Natural killer cell (primary cell): ENCODE data around the gene TREX2. TPM values are rescaled to one million over a fixed set of nuclear protein-coding genes. Genes with fewer than 3 reads are reported as not detected.

Experiments used
- ATAC-seq, 3 donors: fragments of 150-1000 bp in 2 of 3; fragments of 200-7000 bp in 1 of 3; cut with Tn5 transposase; 1 replicate in 1 of 3; 2 replicates in 2 of 3; pipeline ENCODE4 v1.10.0; 2021; ENCODE audit warnings: mild to moderate bottlenecking in 2 of 3, moderate library complexity in 2 of 3
- DNase-seq, 2 donors: peaks; one replicate each; pipeline versions ENCODE4 v3.0.0 to v3.0.0-alpha.2; 2013 to 2021; ENCODE audit warnings: mixed read lengths in 1 of 2
- H3K27ac ChIP-seq: one replicate; pipeline ENCODE4 v1.5.1; 2013; ENCODE audit warnings: mild to moderate bottlenecking, low read length
- H3K27me3 ChIP-seq: one replicate; pipeline ENCODE4 v1.6.1; 2013; ENCODE audit warnings: low read length; ENCODE audit not compliant: control insufficient read depth, insufficient read depth
- H3K36me3 ChIP-seq: one replicate; pipeline ENCODE4 v1.6.1; 2013; ENCODE audit warnings: low read length; ENCODE audit not compliant: control insufficient read depth, insufficient read depth
- H3K4me1 ChIP-seq: one replicate; pipeline ENCODE4 v1.6.1; 2013; ENCODE audit warnings: low read length; ENCODE audit not compliant: control insufficient read depth, insufficient read depth
- H3K4me3 ChIP-seq: one replicate; pipeline ENCODE4 v1.5.1; 2013; ENCODE audit warnings: low read length
- H3K9me3 ChIP-seq: one replicate; pipeline ENCODE4 v1.6.1; 2013; ENCODE audit warnings: low read length; ENCODE audit not compliant: control insufficient read depth, insufficient read depth
- H3K27ac Mint-ChIP-seq, 2 donors: one replicate each; pipeline ENCODE4 v1.8.0; 2022; ENCODE audit warnings: mild to moderate bottlenecking in 2 of 2, mixed read lengths in 2 of 2, moderate library complexity in 1 of 2
- H3K27me3 Mint-ChIP-seq, 2 donors: one replicate each; pipeline ENCODE4 v1.8.0; 2022; ENCODE audit warnings: low read depth in 2 of 2, mixed read lengths in 2 of 2
- H3K36me3 Mint-ChIP-seq: one replicate; pipeline ENCODE4 v1.8.0; 2022; ENCODE audit warnings: mixed read lengths
- H3K4me1 Mint-ChIP-seq, 2 donors: one replicate each; pipeline ENCODE4 v1.8.0; 2022; ENCODE audit warnings: mixed read lengths in 2 of 2
- H3K4me3 Mint-ChIP-seq: one replicate; pipeline ENCODE4 v1.8.0; 2022; ENCODE audit warnings: mild to moderate bottlenecking, moderate library complexity, mixed read lengths
- H3K9me3 Mint-ChIP-seq, 2 donors: one replicate each; pipeline ENCODE4 v1.8.0; 2022; ENCODE audit warnings: mixed read lengths in 2 of 2
- WGBS: methylation state at CpG from one replicate; pipeline ENCODE4 v1.1.7; 2013; ENCODE audit warnings: missing lambda C conversion rate; ENCODE audit not compliant: insufficient coverage; 5-methylcytosine and 5-hydroxymethylcytosine counted together
- intact Hi-C: fragments of 100-400 bp; cut with micrococcal nuclease; formaldehyde crosslinking; loops from one replicate; pipeline ENCODE4 v1.14.2; 2022
- total RNA-seq, 4 donors: library from RNA; stranded (reverse); fragments of 120-200 nt in 1 of 4; gene quantifications; one replicate each; pipeline versions ENCODE4 v1.2.3 to v1.2.4, GENCODE V29; 2013 to 2022
- TF ChIP-seq, protein P1 (sequence below): fragments of 200-600 bp; IDR thresholded peaks from one replicate; pipeline ENCODE4 v1.8.0; 2022; ENCODE audit warnings: antibody characterized with exemption

Gene TREX2
- total RNA-seq, 3 donors from 2014 or later (not counting 1 experiment from before 2014, with no cell fraction given), result 1.6 to 3.4 (median 3.1) TPM

DNA sequence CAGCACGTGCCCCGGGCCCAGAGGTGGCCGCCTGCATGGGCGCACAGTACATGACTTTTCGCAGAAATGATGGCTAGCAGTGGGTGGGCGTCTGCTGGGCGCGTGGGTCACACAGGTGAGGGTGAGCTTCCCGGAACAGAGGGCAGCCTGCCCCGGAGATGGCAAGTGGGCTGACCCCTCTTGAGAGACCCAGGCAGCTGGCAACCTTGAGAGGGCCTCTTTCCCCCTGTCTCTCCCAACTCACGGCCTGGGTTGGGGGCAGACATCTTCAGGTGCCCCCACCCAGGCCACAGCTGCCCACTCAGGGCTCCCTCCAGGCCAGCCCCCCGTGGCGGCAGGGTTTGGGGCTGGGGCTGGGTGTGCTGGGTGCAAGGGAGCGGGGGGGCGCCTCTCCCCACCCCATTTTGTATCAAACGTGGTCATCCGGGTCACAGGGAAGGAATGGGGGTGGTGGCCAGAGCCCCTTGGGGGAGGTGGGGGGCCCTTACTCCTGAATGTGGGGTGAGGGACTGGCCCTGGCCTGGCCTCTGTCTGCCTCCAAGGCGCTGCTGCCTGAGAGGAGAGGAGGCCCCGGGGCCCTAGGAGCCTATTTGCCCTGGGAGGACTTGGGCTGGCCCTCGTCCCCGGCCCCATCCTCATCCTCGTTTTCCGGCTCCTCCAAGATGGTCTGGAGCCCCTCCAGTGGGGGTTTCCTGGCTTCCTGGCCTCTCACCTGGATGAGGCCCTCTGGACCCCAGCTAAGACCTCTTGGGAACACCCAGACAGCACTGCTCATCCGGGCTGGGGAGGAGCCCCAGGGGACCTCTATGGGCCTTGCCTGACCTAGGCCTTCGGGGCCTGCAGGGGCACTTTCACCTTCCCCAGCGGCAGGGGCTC lies 49.3 kb downstream of the TREX2 start:
- TF ChIP-seq, protein P1, sequence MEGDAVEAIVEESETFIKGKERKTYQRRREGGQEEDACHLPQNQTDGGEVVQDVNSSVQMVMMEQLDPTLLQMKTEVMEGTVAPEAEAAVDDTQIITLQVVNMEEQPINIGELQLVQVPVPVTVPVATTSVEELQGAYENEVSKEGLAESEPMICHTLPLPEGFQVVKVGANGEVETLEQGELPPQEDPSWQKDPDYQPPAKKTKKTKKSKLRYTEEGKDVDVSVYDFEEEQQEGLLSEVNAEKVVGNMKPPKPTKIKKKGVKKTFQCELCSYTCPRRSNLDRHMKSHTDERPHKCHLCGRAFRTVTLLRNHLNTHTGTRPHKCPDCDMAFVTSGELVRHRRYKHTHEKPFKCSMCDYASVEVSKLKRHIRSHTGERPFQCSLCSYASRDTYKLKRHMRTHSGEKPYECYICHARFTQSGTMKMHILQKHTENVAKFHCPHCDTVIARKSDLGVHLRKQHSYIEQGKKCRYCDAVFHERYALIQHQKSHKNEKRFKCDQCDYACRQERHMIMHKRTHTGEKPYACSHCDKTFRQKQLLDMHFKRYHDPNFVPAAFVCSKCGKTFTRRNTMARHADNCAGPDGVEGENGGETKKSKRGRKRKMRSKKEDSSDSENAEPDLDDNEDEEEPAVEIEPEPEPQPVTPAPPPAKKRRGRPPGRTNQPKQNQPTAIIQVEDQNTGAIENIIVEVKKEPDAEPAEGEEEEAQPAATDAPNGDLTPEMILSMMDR, result no peak
- 92% methylated on average over 21 of the region's 26 CpGs for WGBS

DNA sequence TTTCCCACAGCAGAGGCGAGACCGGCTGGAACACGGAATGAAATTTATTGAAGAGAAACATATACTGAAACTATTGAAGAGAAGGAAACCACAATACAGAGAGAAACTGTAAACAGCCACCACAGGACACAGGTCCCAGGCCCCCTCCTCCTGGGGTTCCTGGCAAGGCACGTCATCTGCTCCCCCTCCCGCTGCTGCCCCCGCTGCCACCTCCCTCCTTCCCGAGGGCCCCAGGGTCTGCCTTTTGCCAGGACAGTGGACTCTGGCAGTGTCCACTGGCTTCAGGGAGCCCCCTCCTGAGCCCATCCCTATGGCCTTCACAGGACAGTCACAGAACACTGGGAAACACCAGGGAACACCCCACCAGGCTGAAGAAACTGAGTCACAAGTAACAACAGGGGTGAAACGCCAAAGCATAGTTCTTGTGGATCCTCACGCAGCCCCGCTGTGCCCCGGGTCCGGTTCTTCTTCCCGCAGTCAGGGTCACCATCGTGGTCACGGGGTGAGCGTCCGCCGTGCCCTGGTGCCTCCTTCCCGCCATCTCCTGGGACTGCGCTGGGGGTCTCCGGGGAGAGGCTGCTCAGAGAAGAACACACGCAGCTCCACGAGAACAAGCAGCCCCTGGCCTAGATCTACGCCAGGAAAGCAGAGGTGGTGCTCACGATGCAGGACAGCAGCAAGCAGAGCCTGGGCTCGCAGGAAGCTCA lies 50.1 kb downstream of the TREX2 start:
- no peak overlapping the region for H3K27ac Mint-ChIP-seq
- ATAC-seq, result no peak

More for the DNA sequence above, 49.3 kb downstream of the TREX2 start:
- no peak overlapping the region for H3K4me3 Mint-ChIP-seq
- H3K36me3 Mint-ChIP-seq, result no peaks in the 10 kb centered on the region
- H3K27me3 Mint-ChIP-seq, result no peaks in the 10 kb centered on the region
- Histone ChIP-seq H3K4me1 (no peaks in the 10 kb centered on the region), H3K9me3 (no peaks in the 10 kb centered on the region), H3K36me3 (no peaks in the 10 kb centered on the region), H3K27ac (no peak overlapping the region), H3K4me3 (no peak overlapping the region), H3K27me3 (no peaks in the 10 kb centered on the region)
- no peaks in the 10 kb centered on the region for H3K9me3 Mint-ChIP-seq
- peaks cover 0 to 5% of the 10 kb centered on the region in 2 donors for H3K4me1 Mint-ChIP-seq
- H3K27ac Mint-ChIP-seq, result no peak overlapping the region
- intact Hi-C loops, result no loop called here
- DNase-seq, result no peak
- ATAC-seq, result no peak

GRCh38 chrX:153394612-153395011 lies 51.2 kb downstream of the TREX2 start:
- Histone ChIP-seq H3K27me3 (no peaks in the 10 kb centered on the region), H3K36me3 (no peaks in the 10 kb centered on the region)
- 88% methylated on average over 13 of the region's 13 CpGs for WGBS

More for the DNA sequence above, 50.1 kb downstream of the TREX2 start:
- Histone ChIP-seq H3K27ac (no peak overlapping the region), H3K4me1 (no peaks in the 10 kb centered on the region), H3K27me3 (no peaks in the 10 kb centered on the region), H3K4me3 (no peak overlapping the region), H3K9me3 (no peaks in the 10 kb centered on the region), H3K36me3 (no peaks in the 10 kb centered on the region)
- no peak overlapping the region for H3K4me3 Mint-ChIP-seq
- intact Hi-C loops, result no loop called here
- peaks cover 0 to 5% of the 10 kb centered on the region in 2 donors for H3K4me1 Mint-ChIP-seq
- H3K36me3 Mint-ChIP-seq, result no peaks in the 10 kb centered on the region
- H3K9me3 Mint-ChIP-seq, result no peaks in the 10 kb centered on the region
- 61% methylated on average over 23 of the region's 26 CpGs for WGBS
- no peak for DNase-seq
- no peaks in the 10 kb centered on the region for H3K27me3 Mint-ChIP-seq
- TF ChIP-seq, protein P1, result no peak

More at GRCh38 chrX:153394612-153395011, 51.2 kb downstream of the TREX2 start:
- no peaks in the 10 kb centered on the region for H3K36me3 Mint-ChIP-seq
- peaks cover 0 to 5% of the 10 kb centered on the region in 2 donors for H3K4me1 Mint-ChIP-seq
- H3K9me3 Mint-ChIP-seq, result no peaks in the 10 kb centered on the region
- Histone ChIP-seq H3K4me1 (no peaks in the 10 kb centered on the region), H3K4me3 (no peak overlapping the region), H3K27ac (no peak overlapping the region), H3K9me3 (no peaks in the 10 kb centered on the region)
- intact Hi-C loops, result no loop called here
- TF ChIP-seq, protein P1, result no peak
- ATAC-seq (no peak), DNase-seq (no peak)
- H3K27me3 Mint-ChIP-seq, result no peaks in the 10 kb centered on the region
- H3K4me3 Mint-ChIP-seq, result no peak overlapping the region
- H3K27ac Mint-ChIP-seq, result no peak overlapping the region

Other genes starting within 250 kb of the TREX2 start
- not detected for gene PNMA6F, start 124.3 kb downstream of the TREX2 start, total RNA-seq
- 10 to 100 TPM in 2 of 3 donors, 1 to 10 TPM in 1; 9.1 to 17.4 (median 17.3) TPM for gene ZNF275, start 111.9 kb downstream of the TREX2 start, total RNA-seq
- not detected for gene PNMA6E, start 44.7 kb downstream of the TREX2 start, total RNA-seq
- 1 to 10 TPM; 1.6 to 3.3 (median 2.9) TPM for gene ZFP92, start 34.6 kb downstream of the TREX2 start, total RNA-seq
- 10 to 100 TPM; 27.4 to 33.1 (median 31.9) TPM for gene HAUS7, start 24.5 kb upstream of the TREX2 start, total RNA-seq
- not detected for gene BGN, start 48.9 kb upstream of the TREX2 start, total RNA-seq
- not detected for gene ATP2B3, start 71.6 kb upstream of the TREX2 start, total RNA-seq
- 10 to 100 TPM in 2 of 3 donors, 1 to 10 TPM in 1; 9.0 to 17.2 (median 12.5) TPM for gene CCNQ, start 153.1 kb upstream of the TREX2 start, total RNA-seq
- gene DUSP9, start 201.1 kb upstream of the TREX2 start, total RNA-seq, result not detected
- gene PNCK, start 227.8 kb upstream of the TREX2 start, total RNA-seq, result 1 to 10 TPM in 1 of 3 donors, under 1 TPM in 2; 0.66 to 1.1 (median 0.97) TPM
- gene SLC6A8, start 241.9 kb upstream of the TREX2 start, total RNA-seq, result 1 to 10 TPM in 2 of 3 donors, under 1 TPM in 1; 0.77 to 2.5 (median 1.4) TPM